ENCODE measurements around the gene SLC39A12.
"Not testable (repeated sequence)": the region's sequence is repeated elsewhere in the genome, so short reads cannot be mapped to it uniquely, and the experiment has no call there.

- TF ChIP-seq, protein P1, sequence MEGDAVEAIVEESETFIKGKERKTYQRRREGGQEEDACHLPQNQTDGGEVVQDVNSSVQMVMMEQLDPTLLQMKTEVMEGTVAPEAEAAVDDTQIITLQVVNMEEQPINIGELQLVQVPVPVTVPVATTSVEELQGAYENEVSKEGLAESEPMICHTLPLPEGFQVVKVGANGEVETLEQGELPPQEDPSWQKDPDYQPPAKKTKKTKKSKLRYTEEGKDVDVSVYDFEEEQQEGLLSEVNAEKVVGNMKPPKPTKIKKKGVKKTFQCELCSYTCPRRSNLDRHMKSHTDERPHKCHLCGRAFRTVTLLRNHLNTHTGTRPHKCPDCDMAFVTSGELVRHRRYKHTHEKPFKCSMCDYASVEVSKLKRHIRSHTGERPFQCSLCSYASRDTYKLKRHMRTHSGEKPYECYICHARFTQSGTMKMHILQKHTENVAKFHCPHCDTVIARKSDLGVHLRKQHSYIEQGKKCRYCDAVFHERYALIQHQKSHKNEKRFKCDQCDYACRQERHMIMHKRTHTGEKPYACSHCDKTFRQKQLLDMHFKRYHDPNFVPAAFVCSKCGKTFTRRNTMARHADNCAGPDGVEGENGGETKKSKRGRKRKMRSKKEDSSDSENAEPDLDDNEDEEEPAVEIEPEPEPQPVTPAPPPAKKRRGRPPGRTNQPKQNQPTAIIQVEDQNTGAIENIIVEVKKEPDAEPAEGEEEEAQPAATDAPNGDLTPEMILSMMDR (IDR thresholded peaks at IDR 0.05; ENCODE audit: insufficient read depth, low read depth, low read length) = not testable (repeated sequence)
- TF ChIP-seq EZH2 (IDR thresholded peaks at IDR 0.05; ENCODE audit: insufficient read depth, low read length) = not testable (repeated sequence)
Observed at GRCh38 chr10:17954372-17954771, 2.7 kb downstream of the SLC39A12 start.
